ENCODE measurements around the gene GTF2H3.

The GTF2H3 gene

GRCh38 chr12:123633379-123634141 is at the start of gene GTF2H3, which contains the start of gene EIF2B1:
Gene GTF2H3 (plus strand): TSS chr12:123633829. CDS start chr12:123633860, 31 bp downstream.
Gene EIF2B1 (minus strand): TSS chr12:123633686. CDS start chr12:123633557, 129 bp downstream.
- POLR2A ChIA-PET = interaction anchor here (1.4 kb wide), 1 partner anchor 79 kb away, joined by 4 read pairs; the partner anchor contains the start of gene ATP6V0A2
- DNase-seq (ENCODE audit: low read depth, low spot score) = peak; percentile 77
- CTCF ChIA-PET = interaction anchor here (0.9 to 4.6 kb wide), 2 partner anchors 13 to 24 kb away, joined by 3 to 27 read pairs; no protein-coding TSS in a partner anchor
- H3K4me3 ChIP-seq (ENCODE audit: low read depth, low read length) = peak within 1 kb of the TSS; percentile 85
- TF ChIP-seq, protein P1, sequence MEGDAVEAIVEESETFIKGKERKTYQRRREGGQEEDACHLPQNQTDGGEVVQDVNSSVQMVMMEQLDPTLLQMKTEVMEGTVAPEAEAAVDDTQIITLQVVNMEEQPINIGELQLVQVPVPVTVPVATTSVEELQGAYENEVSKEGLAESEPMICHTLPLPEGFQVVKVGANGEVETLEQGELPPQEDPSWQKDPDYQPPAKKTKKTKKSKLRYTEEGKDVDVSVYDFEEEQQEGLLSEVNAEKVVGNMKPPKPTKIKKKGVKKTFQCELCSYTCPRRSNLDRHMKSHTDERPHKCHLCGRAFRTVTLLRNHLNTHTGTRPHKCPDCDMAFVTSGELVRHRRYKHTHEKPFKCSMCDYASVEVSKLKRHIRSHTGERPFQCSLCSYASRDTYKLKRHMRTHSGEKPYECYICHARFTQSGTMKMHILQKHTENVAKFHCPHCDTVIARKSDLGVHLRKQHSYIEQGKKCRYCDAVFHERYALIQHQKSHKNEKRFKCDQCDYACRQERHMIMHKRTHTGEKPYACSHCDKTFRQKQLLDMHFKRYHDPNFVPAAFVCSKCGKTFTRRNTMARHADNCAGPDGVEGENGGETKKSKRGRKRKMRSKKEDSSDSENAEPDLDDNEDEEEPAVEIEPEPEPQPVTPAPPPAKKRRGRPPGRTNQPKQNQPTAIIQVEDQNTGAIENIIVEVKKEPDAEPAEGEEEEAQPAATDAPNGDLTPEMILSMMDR (IDR thresholded peaks at IDR 0.05; ENCODE audit: insufficient read depth, low read length, missing control alignments) = no peak

GRCh38 chr12:123591702-123592481 is 41.7 kb upstream of the GTF2H3 start:
- TF ChIP-seq, protein P1 (IDR thresholded peaks at IDR 0.05; ENCODE audit: insufficient read depth, low read length, missing control alignments) = no peak
- DNase-seq (ENCODE audit: low read depth, low spot score) = no peak
- CTCF ChIA-PET = interaction anchor here (0.8 to 1.8 kb wide), 2 partner anchors 10 to 27 kb away, joined by 4 to 10 read pairs; no protein-coding TSS in a partner anchor
- POLR2A ChIA-PET = interaction anchor here (0.7 to 1.1 kb wide), 2 partner anchors 59 to 187 kb away, joined by 3 to 4 read pairs; partner anchors contain the start of gene RILPL1
- no peak overlapping the region for H3K4me3 ChIP-seq (ENCODE audit: low read depth, low read length)

GRCh38 chr12:123595729-123596128 is 37.9 kb upstream of the GTF2H3 start:
- no peak for DNase-seq (ENCODE audit: low read depth, low spot score)
- CTCF ChIA-PET = interaction anchor here (1.2 kb wide), 1 partner anchor 23 kb away, joined by 5 read pairs; no protein-coding TSS in a partner anchor
- POLR2A ChIA-PET = no interaction called here
- no peak overlapping the region for H3K4me3 ChIP-seq (ENCODE audit: low read depth, low read length)
- TF ChIP-seq, protein P1 (IDR thresholded peaks at IDR 0.05; ENCODE audit: insufficient read depth, low read length, missing control alignments) = no peak

DNA sequence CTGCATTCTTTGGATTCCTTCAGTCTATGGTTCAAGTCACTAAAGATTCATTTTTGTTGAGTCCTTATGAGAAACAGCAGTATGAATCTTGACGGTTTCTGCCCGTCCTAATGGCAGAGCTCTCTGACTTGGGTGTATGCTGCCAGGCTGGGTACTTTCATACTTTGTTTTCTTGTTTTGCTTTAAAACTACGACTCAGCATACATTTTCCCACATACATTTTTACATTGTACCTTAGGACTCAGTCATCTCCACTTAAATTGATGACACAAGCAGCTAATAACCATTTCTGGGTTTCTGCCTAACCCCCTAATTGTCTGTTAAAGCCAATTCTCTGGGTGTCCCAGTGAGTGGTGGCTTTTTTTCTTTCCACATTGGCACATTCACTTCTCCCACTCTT is 36.5 kb upstream of the GTF2H3 start:
- TF ChIP-seq, protein P1 (IDR thresholded peaks at IDR 0.05; ENCODE audit: insufficient read depth, low read length, missing control alignments) = no peak
- ChIA-PET POLR2A (no interaction called here), CTCF (interaction anchor here (0.6 to 1.5 kb wide), 4 partner anchors 14 to 359 kb away, joined by 3 to 5 read pairs (median 4); no protein-coding TSS in a partner anchor)
- no peak overlapping the region for H3K4me3 ChIP-seq (ENCODE audit: low read depth, low read length)
- DNase-seq (ENCODE audit: low read depth, low spot score) = no peak

DNA sequence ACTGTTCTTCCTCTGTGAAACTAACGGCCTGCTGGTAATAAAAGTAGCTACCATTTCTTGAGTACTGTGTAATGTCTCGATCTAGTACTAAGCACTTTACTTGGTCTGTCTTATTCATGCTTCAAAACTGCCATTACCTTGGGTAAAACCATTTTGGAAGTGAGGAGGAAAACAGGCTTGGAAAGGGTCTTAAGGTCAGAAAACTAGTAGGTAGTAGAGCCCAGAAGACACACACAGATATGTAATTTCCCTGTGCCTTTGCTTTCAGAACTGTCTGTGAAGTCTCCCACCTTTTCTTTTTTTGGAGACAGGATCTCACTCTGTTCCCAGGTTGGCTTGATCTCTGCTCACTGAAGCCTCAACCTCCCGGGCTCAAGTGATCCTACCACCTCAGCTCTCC is 35.1 kb upstream of the GTF2H3 start:
- DNase-seq (ENCODE audit: low read depth, low spot score) = no peak
- POLR2A ChIA-PET = interaction anchor here (0.7 kb wide), 1 partner anchor 14 kb away, joined by 3 read pairs; the partner anchor contains the start of gene TMED2
- H3K4me3 ChIP-seq (ENCODE audit: low read depth, low read length) = no peak overlapping the region
- TF ChIP-seq, protein P1 (IDR thresholded peaks at IDR 0.05; ENCODE audit: insufficient read depth, low read length, missing control alignments) = no peak
- CTCF ChIA-PET = interaction anchor here (1.5 kb wide), 1 partner anchor 360 kb away, joined by 4 read pairs; no protein-coding TSS in a partner anchor

Data from AG04449 (cell line).